Breast epithelium (tissue), 4 donors: ENCODE data around the gene WDR7. TPM values are rescaled to one million over a fixed set of nuclear protein-coding genes. Genes with fewer than 3 reads are reported as not detected.

Experiments
- DNase-seq, 2 donors: peaks; one replicate each; pipeline ENCODE4 v3.0.0-alpha.2; 2019; ENCODE audit warnings: low spot score in 2 of 2
- H3K27ac ChIP-seq, 2 donors: fragments of 200-600 bp; sonication (generic) in 1 of 2; one replicate each; pipeline ENCODE4 v1.5.1; 2016 to 2019; ENCODE audit warnings: mild to moderate bottlenecking in 1 of 2
- H3K27me3 ChIP-seq, 2 donors: fragments of 200-600 bp; sonication (generic) in 1 of 2; one replicate each; pipeline versions ENCODE4 v1.5.1 to v1.6.0; 2017 to 2019; ENCODE audit warnings: control low read depth in 1 of 2, mild to moderate bottlenecking in 1 of 2
- H3K36me3 ChIP-seq: fragments of 200-600 bp; one replicate; pipeline ENCODE4 v1.5.1; 2019
- H3K4me1 ChIP-seq, 2 donors: fragments of 200-600 bp; sonication (generic); one replicate each; pipeline ENCODE4 v1.5.1; 2016 to 2019; ENCODE audit warnings: control low read depth in 1 of 2
- H3K4me3 ChIP-seq, 3 donors: fragments of 200-600 bp; sonication (generic); 1 replicate in 2 of 3; 2 replicates in 1 of 3; pipeline ENCODE4 v1.5.1; 2016 to 2019; ENCODE audit warnings: mild to moderate bottlenecking in 3 of 3, moderate library complexity in 2 of 3
- H3K9me3 ChIP-seq, 2 donors: fragments of 200-600 bp; sonication (generic) in 1 of 2; one replicate each; pipeline ENCODE4 v1.5.1; 2016 to 2019; ENCODE audit warnings: control low read depth in 1 of 2
- POLR2A ChIP-seq: fragments of 450-650 bp; IDR thresholded peaks from one replicate; pipeline ENCODE4 v1.6.1; 2016; ENCODE audit warnings: antibody characterized with exemption, mild to moderate bottlenecking, moderate library complexity
- POLR2AphosphoS5 ChIP-seq, 3 donors: sonication (generic); formaldehyde crosslinking; IDR thresholded peaks; one replicate each; pipeline ENCODE4 v1.6.1; 2017; ENCODE audit warnings: antibody characterized with exemption in 3 of 3
- intact Hi-C: fragments of 100-400 bp; cut with DNase I; formaldehyde crosslinking; loops from one replicate; pipeline ENCODE4 v1.15.1; 2023; ENCODE audit warnings: low total_unique reads
- total RNA-seq, 3 donors: library from RNA; depleted of rRNA; stranded (reverse); fragments of >200 nt; gene quantifications; one replicate each; pipeline ENCODE4 v1.1.0, GENCODE V29; 2016
- TF ChIP-seq, protein P1 (sequence below), 3 donors: fragments of 450-650 bp; IDR thresholded peaks; one replicate each; pipeline ENCODE4 v1.5.1; 2016 to 2017; ENCODE audit warnings: antibody characterized with exemption in 3 of 3, mild to moderate bottlenecking in 3 of 3, moderate library complexity in 3 of 3

Gene WDR7
- total RNA-seq, 3 donors from 2014 or later: 28.3 to 32.6 (median 31.1) TPM

DNA sequence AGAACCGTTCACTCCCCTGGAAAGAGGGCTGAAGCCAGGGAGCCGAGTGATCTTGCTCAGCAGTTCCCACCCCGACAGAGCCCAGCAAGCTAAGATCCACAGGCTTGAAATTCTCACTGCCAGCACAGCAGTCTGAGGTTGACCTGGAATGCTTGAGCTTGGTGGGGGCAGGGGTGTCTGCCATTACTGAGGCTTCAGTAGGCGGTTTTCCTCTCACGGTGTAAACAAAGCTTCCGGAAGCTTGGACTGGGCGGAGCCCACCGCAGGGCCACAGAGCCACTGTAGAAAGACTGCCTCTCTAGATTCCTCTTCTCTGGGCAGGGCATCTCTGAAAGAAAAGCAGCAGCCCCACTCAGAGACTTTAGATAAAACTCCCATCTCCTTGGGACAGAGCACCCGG is 180.8 kb downstream of the WDR7 start:
- TF ChIP-seq POLR2A: no peak
- TF ChIP-seq POLR2AphosphoS5 (IDR thresholded peaks at IDR 0.05): no peak
- TF ChIP-seq, protein P1, sequence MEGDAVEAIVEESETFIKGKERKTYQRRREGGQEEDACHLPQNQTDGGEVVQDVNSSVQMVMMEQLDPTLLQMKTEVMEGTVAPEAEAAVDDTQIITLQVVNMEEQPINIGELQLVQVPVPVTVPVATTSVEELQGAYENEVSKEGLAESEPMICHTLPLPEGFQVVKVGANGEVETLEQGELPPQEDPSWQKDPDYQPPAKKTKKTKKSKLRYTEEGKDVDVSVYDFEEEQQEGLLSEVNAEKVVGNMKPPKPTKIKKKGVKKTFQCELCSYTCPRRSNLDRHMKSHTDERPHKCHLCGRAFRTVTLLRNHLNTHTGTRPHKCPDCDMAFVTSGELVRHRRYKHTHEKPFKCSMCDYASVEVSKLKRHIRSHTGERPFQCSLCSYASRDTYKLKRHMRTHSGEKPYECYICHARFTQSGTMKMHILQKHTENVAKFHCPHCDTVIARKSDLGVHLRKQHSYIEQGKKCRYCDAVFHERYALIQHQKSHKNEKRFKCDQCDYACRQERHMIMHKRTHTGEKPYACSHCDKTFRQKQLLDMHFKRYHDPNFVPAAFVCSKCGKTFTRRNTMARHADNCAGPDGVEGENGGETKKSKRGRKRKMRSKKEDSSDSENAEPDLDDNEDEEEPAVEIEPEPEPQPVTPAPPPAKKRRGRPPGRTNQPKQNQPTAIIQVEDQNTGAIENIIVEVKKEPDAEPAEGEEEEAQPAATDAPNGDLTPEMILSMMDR (IDR thresholded peaks at IDR 0.05): no peak
- Histone ChIP-seq H3K4me1 (no peaks in the 10 kb centered on the region), H3K27ac (no peak overlapping the region), H3K27me3 (no peaks in the 10 kb centered on the region), H3K4me3 (no peak overlapping the region), H3K36me3 (no peaks in the 10 kb centered on the region), H3K9me3 (no peaks in the 10 kb centered on the region)
- intact Hi-C loops: no loop called here
- DNase-seq: no peak

DNA sequence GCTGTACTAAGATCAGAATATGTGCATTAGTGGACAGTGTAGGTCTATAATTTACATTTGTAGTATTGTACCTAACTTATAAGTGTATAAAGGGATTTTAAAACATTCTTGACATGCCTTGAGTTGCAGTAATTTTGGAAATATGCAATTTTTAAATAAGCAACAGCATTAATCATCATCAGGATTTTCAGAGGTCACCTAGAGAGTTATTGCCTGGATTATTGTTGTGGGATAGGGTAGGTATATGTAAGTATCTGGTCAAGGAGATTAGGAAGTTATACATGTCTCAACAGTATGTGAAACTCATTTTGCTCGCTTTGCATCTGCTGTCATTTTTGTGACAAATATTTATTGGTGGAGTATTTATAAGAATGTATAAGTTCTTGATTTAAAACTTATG is 184.2 kb downstream of the WDR7 start:
- DNase-seq: no peak
- no peaks in the 10 kb centered on the region for H3K4me1 ChIP-seq
- no peaks in the 10 kb centered on the region for H3K36me3 ChIP-seq
- H3K4me3 ChIP-seq: no peak overlapping the region
- H3K27me3 ChIP-seq: no peaks in the 10 kb centered on the region
- H3K27ac ChIP-seq: no peak overlapping the region
- TF ChIP-seq POLR2A: no peak
- intact Hi-C loops: no loop called here
- H3K9me3 ChIP-seq: no peaks in the 10 kb centered on the region

DNA sequence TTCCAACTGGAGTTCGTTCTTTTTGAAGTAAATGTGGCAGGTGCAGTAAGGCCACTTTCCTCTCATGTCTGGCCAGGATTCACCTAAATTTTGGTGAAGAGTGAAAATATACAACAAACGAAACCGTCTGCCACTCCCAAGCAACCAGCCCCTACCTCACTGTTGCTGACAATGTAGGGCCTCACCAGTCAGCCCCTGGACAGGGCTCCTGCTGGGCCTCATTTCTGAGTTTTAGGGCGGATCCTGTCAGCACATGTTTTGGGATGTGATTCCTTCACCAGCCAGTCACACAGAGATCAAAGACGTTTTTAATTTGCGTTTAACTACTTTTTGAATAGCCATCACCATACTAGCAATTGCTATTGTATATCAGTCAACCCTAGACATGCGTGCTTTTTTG is 185.0 kb downstream of the WDR7 start:
- H3K27ac ChIP-seq: no peak overlapping the region
- H3K4me3 ChIP-seq: no peak overlapping the region
- DNase-seq: no peak
- no peaks in the 10 kb centered on the region for H3K36me3 ChIP-seq
- intact Hi-C loops: no loop called here
- no peaks in the 10 kb centered on the region for H3K27me3 ChIP-seq
- H3K9me3 ChIP-seq: no peaks in the 10 kb centered on the region
- no peak for TF ChIP-seq POLR2AphosphoS5 (IDR thresholded peaks at IDR 0.05)
- TF ChIP-seq, protein P1 (IDR thresholded peaks at IDR 0.05): no peak
- TF ChIP-seq POLR2A: no peak
- no peaks in the 10 kb centered on the region for H3K4me1 ChIP-seq

DNA sequence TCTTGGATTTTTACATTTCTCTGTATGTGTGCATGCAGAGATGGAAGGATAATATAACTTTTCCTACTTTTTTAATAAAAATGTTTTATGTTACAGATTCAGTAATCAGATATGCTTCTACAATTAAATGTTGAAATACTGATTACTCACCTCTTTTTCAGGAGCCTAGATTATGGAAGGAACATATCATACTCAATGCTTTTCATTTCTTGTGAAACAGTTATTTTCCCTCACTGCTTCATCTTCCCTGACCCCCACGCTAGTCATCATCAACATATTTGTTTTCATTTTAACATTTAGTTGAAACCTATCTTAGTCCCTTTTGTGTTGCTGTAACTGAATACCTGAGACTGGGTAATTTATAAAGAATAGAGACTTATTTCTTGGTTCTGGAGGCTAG is 190.7 kb downstream of the WDR7 start:
- intact Hi-C loops: no loop called here
- DNase-seq: no peak
- no peaks in the 10 kb centered on the region for H3K36me3 ChIP-seq
- no peaks in the 10 kb centered on the region for H3K27me3 ChIP-seq
- H3K4me3 ChIP-seq: no peak overlapping the region
- H3K4me1 ChIP-seq: no peaks in the 10 kb centered on the region
- H3K27ac ChIP-seq: no peak overlapping the region
- peaks cover 0 to 7% of the 10 kb centered on the region in 2 donors for H3K9me3 ChIP-seq
- TF ChIP-seq POLR2AphosphoS5 (IDR thresholded peaks at IDR 0.05) (no peak), POLR2A (no peak)
- TF ChIP-seq, protein P1 (IDR thresholded peaks at IDR 0.05): no peak

DNA sequence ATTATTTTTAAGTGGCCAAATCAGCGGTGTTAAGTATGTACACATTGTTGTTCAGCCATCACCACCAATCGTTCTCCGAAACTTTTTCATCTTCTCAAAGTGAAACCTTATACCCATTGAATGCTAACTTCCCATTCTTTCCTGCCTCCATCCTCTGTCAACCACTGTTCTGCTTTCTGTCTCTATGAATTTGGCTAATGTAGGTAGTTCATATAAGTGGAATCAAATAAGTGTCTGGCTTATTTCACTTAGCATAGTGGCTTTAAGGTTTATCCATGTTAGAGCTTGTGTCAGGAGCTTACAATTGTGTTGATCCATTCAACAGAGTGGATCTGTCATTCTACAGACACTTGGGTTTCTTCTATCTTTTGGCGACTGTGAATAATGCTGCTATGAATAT is 192.1 kb downstream of the WDR7 start:
- peaks cover 0 to 8% of the 10 kb centered on the region in 2 donors for H3K9me3 ChIP-seq
- no peak overlapping the region for H3K27ac ChIP-seq
- no peaks in the 10 kb centered on the region for H3K4me1 ChIP-seq
- H3K36me3 ChIP-seq: no peaks in the 10 kb centered on the region
- DNase-seq: no peak
- TF ChIP-seq, protein P1 (IDR thresholded peaks at IDR 0.05): no peak
- TF ChIP-seq POLR2AphosphoS5 (IDR thresholded peaks at IDR 0.05): no peak
- no peak for TF ChIP-seq POLR2A
- intact Hi-C loops: no loop called here
- H3K4me3 ChIP-seq: no peak overlapping the region
- no peaks in the 10 kb centered on the region for H3K27me3 ChIP-seq

DNA sequence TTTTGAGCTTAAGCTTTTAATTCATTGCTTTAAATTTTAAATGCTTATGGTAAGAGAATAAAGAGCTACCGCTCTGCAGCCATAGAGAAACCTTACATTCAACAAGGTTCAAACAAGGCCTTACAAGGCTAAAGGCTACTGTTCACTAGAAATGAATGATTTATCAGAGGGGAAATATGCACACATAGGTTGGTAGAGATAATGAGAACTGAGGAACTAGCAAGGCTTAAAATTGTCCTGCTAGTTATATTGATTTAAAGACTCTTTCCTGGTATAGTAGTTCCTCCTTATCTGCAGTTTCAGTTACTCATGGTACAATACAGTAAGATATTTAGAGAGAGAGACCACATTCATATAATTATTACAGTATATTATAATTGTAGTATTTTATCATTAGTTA is 193.4 kb downstream of the WDR7 start:
- no peaks in the 10 kb centered on the region for H3K4me1 ChIP-seq
- no peak overlapping the region for H3K27ac ChIP-seq
- no peaks in the 10 kb centered on the region for H3K27me3 ChIP-seq

More for the DNA sequence above, 193.4 kb downstream of the WDR7 start:
- no peak for DNase-seq
- Histone ChIP-seq H3K9me3 (peaks cover 0 to 8% of the 10 kb centered on the region in 2 donors), H3K4me3 (no peak overlapping the region), H3K36me3 (no peaks in the 10 kb centered on the region)
- intact Hi-C loops: no loop called here
- TF ChIP-seq POLR2AphosphoS5 (IDR thresholded peaks at IDR 0.05) (no peak), POLR2A (no peak)
- TF ChIP-seq, protein P1 (IDR thresholded peaks at IDR 0.05): no peak
